Mesendoderm (in vitro differentiated cells): ENCODE results near the gene RBBP8NL.

Source experiments
- DNase-seq: peaks from one replicate; pipeline ENCODE4 v3.0.0; 2013
- H2AK5ac ChIP-seq: 2 replicates; pipeline ENCODE4 v1.6.1; 2013; ENCODE audit warnings: low read length, inconsistent platforms
- H2BK120ac ChIP-seq: 2 replicates; pipeline ENCODE4 v1.6.1; 2013; ENCODE audit warnings: low read depth, mild to moderate bottlenecking, low read length, moderate library complexity, mixed read lengths
- H2BK15ac ChIP-seq: replicated peaks from 2 replicates; pipeline ENCODE4 v1.6.1; 2013; ENCODE audit warnings: low read depth, mild to moderate bottlenecking, moderate library complexity
- H2BK5ac ChIP-seq: 2 replicates; pipeline ENCODE4 v1.6.1; 2013; ENCODE audit warnings: low read length, inconsistent platforms
- H3K18ac ChIP-seq: 2 replicates; pipeline ENCODE4 v1.6.1; 2013; ENCODE audit warnings: mild to moderate bottlenecking, low read length, mixed read lengths
- H3K23ac ChIP-seq: one replicate; pipeline ENCODE4 v1.6.1; 2013; ENCODE audit warnings: low read length
- H3K27ac ChIP-seq: 2 replicates; pipeline ENCODE4 v1.5.1; 2013; ENCODE audit warnings: low read depth, mild to moderate bottlenecking, inconsistent platforms, low read length, moderate library complexity
- H3K27me3 ChIP-seq: 2 replicates; pipeline ENCODE4 v1.6.1; 2013; ENCODE audit warnings: low read length, control low read depth, mild to moderate bottlenecking, inconsistent platforms; ENCODE audit not compliant: insufficient read depth, poor library complexity
- H3K36me3 ChIP-seq: 2 replicates; pipeline ENCODE4 v1.6.1; 2013; ENCODE audit warnings: low read length, inconsistent platforms; ENCODE audit not compliant: control insufficient read depth, insufficient read depth
- H3K4ac ChIP-seq: one replicate; pipeline ENCODE4 v1.6.1; 2013; ENCODE audit warnings: low read depth, mild to moderate bottlenecking, low read length, moderate library complexity
- H3K4me1 ChIP-seq: 2 replicates; pipeline ENCODE4 v1.6.1; 2013; ENCODE audit warnings: low read depth, low read length, inconsistent platforms; ENCODE audit not compliant: control insufficient read depth
- H3K4me2 ChIP-seq: 2 replicates; pipeline ENCODE4 v1.6.1; 2013; ENCODE audit warnings: low read length
- H3K4me3 ChIP-seq: 2 replicates; pipeline ENCODE4 v1.5.1; 2013; ENCODE audit warnings: mild to moderate bottlenecking, low read length
- H3K56ac ChIP-seq: one replicate; pipeline ENCODE4 v1.6.1; 2013; ENCODE audit warnings: low read length
- H3K79me1 ChIP-seq: 2 replicates; pipeline ENCODE4 v1.6.1; 2013; ENCODE audit warnings: low read length, inconsistent platforms
- H3K79me2 ChIP-seq: 2 replicates; pipeline ENCODE4 v1.6.1; 2013; ENCODE audit warnings: mild to moderate bottlenecking, low read length; ENCODE audit not compliant: control insufficient read depth, insufficient read depth
- H3K9ac ChIP-seq: 2 replicates; pipeline ENCODE4 v1.6.1; 2013; ENCODE audit warnings: low read length, inconsistent platforms
- H4K5ac ChIP-seq: one replicate; pipeline ENCODE4 v1.6.1; 2013; ENCODE audit warnings: low read length
- H4K8ac ChIP-seq: one replicate; pipeline ENCODE4 v1.6.1; 2013; ENCODE audit warnings: low read depth, mild to moderate bottlenecking, control low read depth, low read length, moderate library complexity
- WGBS: extraction: QIAGEN DNeasy Blood & Tissue Kit; methylation state at CpG from one replicate; pipeline ENCODE4 v1.1.7; 2013; ENCODE audit warnings: low lambda C conversion rate, missing lambda C conversion rate; ENCODE audit not compliant: insufficient coverage; ENCODE audit errors: extremely low coverage; 5-methylcytosine and 5-hydroxymethylcytosine counted together

The RBBP8NL gene

GRCh38 chr20:62425281-62426058, 1.9 kb downstream of the RBBP8NL start:
- no peak overlapping the region for H3K9ac ChIP-seq
- peaks cover 7% of the 10 kb centered on the region for H3K4me1 ChIP-seq
- no peak overlapping the region for H3K23ac ChIP-seq
- no peaks in the 10 kb centered on the region for H3K79me2 ChIP-seq
- H2BK120ac ChIP-seq, result no peak overlapping the region
- no peak overlapping the region for H4K8ac ChIP-seq
- no peak for DNase-seq
- no peak overlapping the region for H2AK5ac ChIP-seq
- no CpG with 5 or more reads among the region's 21 CpGs for WGBS
- no peaks in the 10 kb centered on the region for H3K79me1 ChIP-seq
- H3K36me3 ChIP-seq, result no peaks in the 10 kb centered on the region
- H2BK5ac ChIP-seq, result no peak overlapping the region
- no peak overlapping the region for H4K5ac ChIP-seq
- no peak overlapping the region for H2BK15ac ChIP-seq
- no peak overlapping the region for H3K18ac ChIP-seq
- no peak overlapping the region for H3K4me3 ChIP-seq
- no peak overlapping the region for H3K4ac ChIP-seq
- no peaks in the 10 kb centered on the region for H3K27me3 ChIP-seq
- H3K4me2 ChIP-seq, result no peak overlapping the region
- no peak overlapping the region for H3K56ac ChIP-seq
- no peak overlapping the region for H3K27ac ChIP-seq

- Histone ChIP-seq H3K4me3 (no peak overlapping the region), H2BK5ac (no peak overlapping the region), H3K56ac (no peak overlapping the region), H3K18ac (no peak overlapping the region), H2BK15ac (no peak overlapping the region), H3K27ac (no peak overlapping the region), H3K9ac (no peak overlapping the region), H3K36me3 (no peaks in the 10 kb centered on the region), H4K8ac (no peak overlapping the region), H4K5ac (no peak overlapping the region), H3K4me2 (no peak overlapping the region), H3K79me1 (no peaks in the 10 kb centered on the region), H2BK120ac (no peak overlapping the region), H3K23ac (no peak overlapping the region), H3K27me3 (no peaks in the 10 kb centered on the region), H2AK5ac (no peak overlapping the region), H3K4me1 (peaks cover 7% of the 10 kb centered on the region), H3K4ac (no peak overlapping the region), H3K79me2 (no peaks in the 10 kb centered on the region)
- DNase-seq, result no peak
- WGBS, result no CpG with 5 or more reads among the region's 23 CpGs
Measured at GRCh38 chr20:62424249-62425107, 2.9 kb downstream of the RBBP8NL start.

- Histone ChIP-seq H3K79me1 (no peaks in the 10 kb centered on the region), H3K27ac (no peak overlapping the region), H3K4me2 (no peak overlapping the region), H3K4me3 (no peak overlapping the region), H4K8ac (no peak overlapping the region), H2BK5ac (no peak overlapping the region), H2AK5ac (no peak overlapping the region), H3K4ac (no peak overlapping the region), H3K36me3 (no peaks in the 10 kb centered on the region), H2BK120ac (no peak overlapping the region), H3K23ac (no peak overlapping the region), H4K5ac (no peak overlapping the region), H3K9ac (no peak overlapping the region), H3K79me2 (no peaks in the 10 kb centered on the region), H3K4me1 (peaks cover 7% of the 10 kb centered on the region), H2BK15ac (no peak overlapping the region), H3K18ac (no peak overlapping the region), H3K56ac (no peak overlapping the region), H3K27me3 (no peaks in the 10 kb centered on the region)
- DNase-seq, result no peak
- WGBS, result no CpG with 5 or more reads among the region's 10 CpGs
Measured at GRCh38 chr20:62423326-62423706, 4.0 kb downstream of the RBBP8NL start.

GRCh38 chr20:62422636-62423325, 4.6 kb downstream of the RBBP8NL start:
- no peak overlapping the region for H2BK120ac ChIP-seq
- DNase-seq, result no peak
- no peak overlapping the region for H4K5ac ChIP-seq
- H4K8ac ChIP-seq, result no peak overlapping the region
- H2AK5ac ChIP-seq, result no peak overlapping the region
- peaks cover 7% of the 10 kb centered on the region for H3K4me1 ChIP-seq
- no peaks in the 10 kb centered on the region for H3K79me2 ChIP-seq
- H3K9ac ChIP-seq, result no peak overlapping the region
- H3K36me3 ChIP-seq, result no peaks in the 10 kb centered on the region
- H3K79me1 ChIP-seq, result no peaks in the 10 kb centered on the region
- no peak overlapping the region for H2BK15ac ChIP-seq
- H3K23ac ChIP-seq, result no peak overlapping the region
- no peak overlapping the region for H3K18ac ChIP-seq
- no peak overlapping the region for H2BK5ac ChIP-seq
- H3K27me3 ChIP-seq, result no peaks in the 10 kb centered on the region
- no peak overlapping the region for H3K27ac ChIP-seq
- H3K4me3 ChIP-seq, result no peak overlapping the region
- no peak overlapping the region for H3K4me2 ChIP-seq
- no peak overlapping the region for H3K4ac ChIP-seq
- no CpG with 5 or more reads among the region's 20 CpGs for WGBS
- no peak overlapping the region for H3K56ac ChIP-seq

GRCh38 chr20:62421716-62421990, 5.7 kb downstream of the RBBP8NL start:
- Histone ChIP-seq H3K4ac (no peak overlapping the region), H4K8ac (no peak overlapping the region), H4K5ac (no peak overlapping the region), H3K23ac (no peak overlapping the region), H3K79me2 (no peaks in the 10 kb centered on the region), H2AK5ac (no peak overlapping the region), H3K4me3 (no peak overlapping the region), H3K18ac (no peak overlapping the region), H3K4me2 (no peak overlapping the region), H3K36me3 (no peaks in the 10 kb centered on the region), H3K27me3 (no peaks in the 10 kb centered on the region), H3K9ac (no peak overlapping the region), H2BK120ac (no peak overlapping the region), H3K4me1 (peaks cover 3% of the 10 kb centered on the region), H3K79me1 (no peaks in the 10 kb centered on the region), H3K56ac (no peak overlapping the region), H2BK15ac (no peak overlapping the region), H3K27ac (no peak overlapping the region), H2BK5ac (no peak overlapping the region)
- WGBS, result no CpG with 5 or more reads among the region's 6 CpGs
- no peak for DNase-seq
